Mesendoderm (in vitro differentiated cells): ENCODE results near the gene NCAN.
A peak's percentile ranks its signal among the peaks of the same experiment; 100 is the strongest.

Experiments
- DNase-seq: peaks from one replicate; pipeline ENCODE4 v3.0.0; 2013
- H2AK5ac ChIP-seq: 2 replicates; pipeline ENCODE4 v1.6.1; 2013; ENCODE audit warnings: low read length, inconsistent platforms
- H2BK120ac ChIP-seq: 2 replicates; pipeline ENCODE4 v1.6.1; 2013; ENCODE audit warnings: low read depth, mild to moderate bottlenecking, low read length, moderate library complexity, mixed read lengths
- H2BK15ac ChIP-seq: replicated peaks from 2 replicates; pipeline ENCODE4 v1.6.1; 2013; ENCODE audit warnings: low read depth, mild to moderate bottlenecking, moderate library complexity
- H2BK5ac ChIP-seq: 2 replicates; pipeline ENCODE4 v1.6.1; 2013; ENCODE audit warnings: low read length, inconsistent platforms
- H3K18ac ChIP-seq: 2 replicates; pipeline ENCODE4 v1.6.1; 2013; ENCODE audit warnings: mild to moderate bottlenecking, low read length, mixed read lengths
- H3K23ac ChIP-seq: one replicate; pipeline ENCODE4 v1.6.1; 2013; ENCODE audit warnings: low read length
- H3K27ac ChIP-seq: 2 replicates; pipeline ENCODE4 v1.5.1; 2013; ENCODE audit warnings: low read depth, mild to moderate bottlenecking, inconsistent platforms, low read length, moderate library complexity
- H3K27me3 ChIP-seq: 2 replicates; pipeline ENCODE4 v1.6.1; 2013; ENCODE audit warnings: low read length, control low read depth, mild to moderate bottlenecking, inconsistent platforms; ENCODE audit not compliant: insufficient read depth, poor library complexity
- H3K36me3 ChIP-seq: 2 replicates; pipeline ENCODE4 v1.6.1; 2013; ENCODE audit warnings: low read length, inconsistent platforms; ENCODE audit not compliant: control insufficient read depth, insufficient read depth
- H3K4ac ChIP-seq: one replicate; pipeline ENCODE4 v1.6.1; 2013; ENCODE audit warnings: low read depth, mild to moderate bottlenecking, low read length, moderate library complexity
- H3K4me1 ChIP-seq: 2 replicates; pipeline ENCODE4 v1.6.1; 2013; ENCODE audit warnings: low read depth, low read length, inconsistent platforms; ENCODE audit not compliant: control insufficient read depth
- H3K4me2 ChIP-seq: 2 replicates; pipeline ENCODE4 v1.6.1; 2013; ENCODE audit warnings: low read length
- H3K4me3 ChIP-seq: 2 replicates; pipeline ENCODE4 v1.5.1; 2013; ENCODE audit warnings: mild to moderate bottlenecking, low read length
- H3K56ac ChIP-seq: one replicate; pipeline ENCODE4 v1.6.1; 2013; ENCODE audit warnings: low read length
- H3K79me1 ChIP-seq: 2 replicates; pipeline ENCODE4 v1.6.1; 2013; ENCODE audit warnings: low read length, inconsistent platforms
- H3K79me2 ChIP-seq: 2 replicates; pipeline ENCODE4 v1.6.1; 2013; ENCODE audit warnings: mild to moderate bottlenecking, low read length; ENCODE audit not compliant: control insufficient read depth, insufficient read depth
- H3K9ac ChIP-seq: 2 replicates; pipeline ENCODE4 v1.6.1; 2013; ENCODE audit warnings: low read length, inconsistent platforms
- H4K5ac ChIP-seq: one replicate; pipeline ENCODE4 v1.6.1; 2013; ENCODE audit warnings: low read length
- H4K8ac ChIP-seq: one replicate; pipeline ENCODE4 v1.6.1; 2013; ENCODE audit warnings: low read depth, mild to moderate bottlenecking, control low read depth, low read length, moderate library complexity
- WGBS: extraction: QIAGEN DNeasy Blood & Tissue Kit; methylation state at CpG from one replicate; pipeline ENCODE4 v1.1.7; 2013; ENCODE audit warnings: low lambda C conversion rate, missing lambda C conversion rate; ENCODE audit not compliant: insufficient coverage; ENCODE audit errors: extremely low coverage; 5-methylcytosine and 5-hydroxymethylcytosine counted together

NCAN gene

DNA sequence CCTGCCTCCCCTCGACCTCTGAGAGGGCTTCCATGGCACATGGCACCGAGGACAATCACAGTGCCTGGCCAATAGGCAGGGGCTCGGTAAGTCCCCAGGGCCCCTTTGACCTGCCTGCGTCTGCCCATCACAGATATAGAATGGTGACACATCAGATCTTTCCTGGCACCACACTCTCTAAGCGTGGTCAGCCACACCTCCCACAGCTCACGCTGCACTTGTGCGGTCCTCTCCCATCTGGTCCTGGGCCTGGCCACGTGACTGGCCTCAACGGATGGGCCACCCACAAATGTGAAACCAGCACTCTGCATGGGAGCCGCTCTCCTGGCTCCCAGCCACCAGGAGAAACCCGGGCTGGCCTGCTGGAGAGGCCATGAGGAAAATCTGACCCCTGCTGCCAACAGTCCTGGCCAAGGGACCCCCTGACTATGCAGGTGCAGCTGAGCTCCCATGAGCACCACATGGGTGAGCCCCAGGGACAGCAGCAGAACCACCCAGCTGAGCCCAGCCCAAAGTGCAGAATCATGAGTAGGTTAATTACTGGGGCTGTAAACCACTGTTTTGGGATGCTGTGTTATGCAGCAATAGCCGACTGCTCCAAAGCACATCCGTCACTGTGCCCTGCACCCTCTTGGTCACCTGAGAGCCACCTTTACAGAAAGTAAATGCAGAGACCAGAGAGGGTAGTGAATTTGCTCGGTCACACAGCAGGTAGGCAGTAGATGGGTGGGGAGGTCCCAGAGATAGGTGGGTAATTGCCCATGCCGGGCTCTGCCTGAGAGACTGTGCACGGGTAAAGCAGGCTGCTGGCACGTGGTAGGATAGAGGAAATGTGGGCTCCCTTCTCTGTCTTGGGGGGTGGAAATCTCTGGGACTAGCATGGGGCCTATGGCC lies 32.0 kb upstream of the NCAN start:
- no peak overlapping the region for H3K9ac ChIP-seq
- no peak overlapping the region for H2BK120ac ChIP-seq
- H2BK5ac ChIP-seq, result no peak overlapping the region
- H3K27ac ChIP-seq, result no peak overlapping the region
- DNase-seq, result no peak
- no peak overlapping the region for H2BK15ac ChIP-seq
- no CpG with 5 or more reads among the region's 17 CpGs for WGBS
- no peaks in the 10 kb centered on the region for H3K27me3 ChIP-seq
- no peak overlapping the region for H2AK5ac ChIP-seq
- H3K23ac ChIP-seq, result no peak overlapping the region
- H3K4me2 ChIP-seq, result no peak overlapping the region
- no peaks in the 10 kb centered on the region for H3K79me2 ChIP-seq
- H3K4me1 ChIP-seq, result no peaks in the 10 kb centered on the region
- H3K4ac ChIP-seq, result no peak overlapping the region
- H3K79me1 ChIP-seq, result no peaks in the 10 kb centered on the region
- no peak overlapping the region for H3K56ac ChIP-seq
- H3K36me3 ChIP-seq, result peaks cover 2% of the 10 kb centered on the region
- no peak overlapping the region for H3K18ac ChIP-seq
- H4K5ac ChIP-seq, result no peak overlapping the region
- no peak overlapping the region for H4K8ac ChIP-seq
- H3K4me3 ChIP-seq, result no peak overlapping the region

DNA sequence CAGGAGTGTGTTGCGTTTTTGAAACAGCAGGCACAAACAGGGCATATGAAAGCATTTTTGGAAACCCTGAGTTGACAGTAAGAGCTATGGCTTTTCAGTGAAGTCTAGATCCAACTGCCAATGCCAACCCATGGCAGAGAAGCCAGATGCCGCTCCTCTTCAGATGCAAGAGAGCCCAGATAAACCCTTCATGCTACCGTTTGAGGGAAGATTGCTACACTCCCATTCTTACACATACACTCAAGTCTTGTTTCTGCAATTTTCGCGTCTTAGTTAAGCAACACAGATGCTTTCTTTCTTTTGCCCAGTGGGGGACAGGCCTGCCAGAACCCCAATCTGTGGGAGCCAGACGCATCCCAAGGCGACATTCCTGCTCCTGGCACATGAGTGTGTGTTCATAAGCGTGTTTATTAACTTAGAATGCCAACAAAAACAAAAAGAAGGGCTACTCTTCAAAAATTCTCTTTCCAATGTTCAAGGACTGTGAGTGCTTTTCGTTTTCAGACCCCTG lies 30.2 kb upstream of the NCAN start:
- no peak overlapping the region for H3K23ac ChIP-seq
- no CpG with 5 or more reads among the region's 9 CpGs for WGBS

DNA sequence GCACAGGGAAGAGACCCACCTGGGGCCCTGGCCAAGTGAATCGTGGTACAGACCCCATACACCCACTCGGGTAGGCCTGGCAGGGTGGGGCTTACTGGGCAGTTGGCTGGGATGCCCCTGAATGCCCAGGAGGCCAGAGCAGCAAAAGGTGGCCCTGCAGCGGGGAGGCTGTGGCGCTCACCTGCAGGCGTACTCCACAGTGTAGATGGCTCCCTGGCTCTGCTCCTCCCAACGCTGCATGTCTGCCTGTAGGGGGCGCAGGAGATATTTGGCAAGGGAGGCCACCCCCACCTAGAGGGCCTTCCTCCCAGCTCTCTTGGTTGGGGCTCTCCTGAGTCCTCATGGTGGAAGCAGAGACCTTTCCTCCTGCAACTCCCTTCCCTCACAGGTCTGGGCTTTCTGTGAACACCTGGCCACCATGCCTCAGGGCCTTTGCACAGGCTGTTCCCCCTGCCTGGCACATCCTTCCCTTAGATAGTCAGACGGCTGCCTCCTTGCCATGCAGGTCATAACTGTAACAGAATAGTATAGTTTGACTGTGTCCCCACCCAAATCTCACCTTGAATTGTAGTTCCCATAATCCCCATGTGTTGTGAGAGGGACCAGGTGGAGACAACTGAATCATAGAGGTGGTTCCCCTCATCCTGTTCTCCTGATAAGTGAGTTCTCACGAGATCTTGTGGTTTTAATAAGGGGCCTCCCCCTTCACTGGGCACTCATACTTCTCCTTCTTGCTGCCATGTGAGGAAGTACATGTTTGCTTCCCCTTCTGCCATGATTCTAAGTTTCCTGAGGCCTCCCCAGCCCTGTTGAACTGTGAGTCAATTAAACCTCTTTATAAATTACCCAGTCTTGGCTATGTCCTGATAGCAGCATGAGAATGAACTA lies 25.7 kb upstream of the NCAN start:
- H4K5ac ChIP-seq, result no peak overlapping the region
- no peak overlapping the region for H3K4me3 ChIP-seq
- WGBS, result no CpG with 5 or more reads among the region's 9 CpGs
- no peak overlapping the region for H4K8ac ChIP-seq
- H3K4ac ChIP-seq, result no peak overlapping the region
- no peak overlapping the region for H3K27ac ChIP-seq
- no peak overlapping the region for H3K18ac ChIP-seq
- no peak overlapping the region for H2BK120ac ChIP-seq
- no peak overlapping the region for H2BK15ac ChIP-seq
- no peak overlapping the region for H2AK5ac ChIP-seq
- H3K9ac ChIP-seq, result no peak overlapping the region
- H3K4me1 ChIP-seq, result no peaks in the 10 kb centered on the region
- no peak overlapping the region for H3K4me2 ChIP-seq
- no peak overlapping the region for H3K23ac ChIP-seq
- H3K56ac ChIP-seq, result no peak overlapping the region
- peaks cover 2% of the 10 kb centered on the region for H3K36me3 ChIP-seq
- H3K27me3 ChIP-seq, result no peaks in the 10 kb centered on the region
- no peaks in the 10 kb centered on the region for H3K79me2 ChIP-seq
- peaks cover 9% of the 10 kb centered on the region for H3K79me1 ChIP-seq
- H2BK5ac ChIP-seq, result no peak overlapping the region
- DNase-seq, result peak; percentile 92

More for the DNA sequence above, 30.2 kb upstream of the NCAN start:
- no peak overlapping the region for H2BK120ac ChIP-seq
- H3K18ac ChIP-seq, result no peak overlapping the region
- no peak overlapping the region for H2AK5ac ChIP-seq
- no peak overlapping the region for H4K8ac ChIP-seq
- H3K4ac ChIP-seq, result no peak overlapping the region
- H3K79me2 ChIP-seq, result no peaks in the 10 kb centered on the region
- H3K79me1 ChIP-seq, result no peaks in the 10 kb centered on the region
- peaks cover 2% of the 10 kb centered on the region for H3K36me3 ChIP-seq
- no peaks in the 10 kb centered on the region for H3K4me1 ChIP-seq
- DNase-seq, result no peak
- H3K27me3 ChIP-seq, result no peaks in the 10 kb centered on the region
- no peak overlapping the region for H4K5ac ChIP-seq
- H3K4me2 ChIP-seq, result no peak overlapping the region
- no peak overlapping the region for H2BK15ac ChIP-seq
- no peak overlapping the region for H3K4me3 ChIP-seq
- H3K27ac ChIP-seq, result no peak overlapping the region
- H2BK5ac ChIP-seq, result no peak overlapping the region
- H3K9ac ChIP-seq, result no peak overlapping the region
- no peak overlapping the region for H3K56ac ChIP-seq

DNA sequence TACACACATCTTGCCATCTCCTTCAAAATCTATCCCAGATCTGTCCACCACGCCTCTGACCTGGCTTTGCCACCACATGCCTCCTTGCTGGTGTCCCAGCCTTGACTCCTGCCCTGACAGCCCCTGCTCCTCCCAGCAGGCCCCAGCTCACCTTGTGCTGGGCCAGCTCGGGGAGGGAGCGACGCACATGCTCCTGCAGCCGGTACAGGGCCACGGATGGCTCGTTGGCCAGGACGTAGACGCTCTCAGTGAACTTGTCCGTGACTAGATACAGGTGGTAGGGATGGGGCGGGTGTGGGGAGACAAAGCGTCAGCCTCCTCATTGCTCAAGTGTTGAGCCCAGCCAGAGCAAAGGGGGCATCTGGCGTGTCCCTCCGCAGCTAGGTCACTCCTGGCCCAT lies 25.0 kb upstream of the NCAN start:
- no peak overlapping the region for H3K4me2 ChIP-seq

DNA sequence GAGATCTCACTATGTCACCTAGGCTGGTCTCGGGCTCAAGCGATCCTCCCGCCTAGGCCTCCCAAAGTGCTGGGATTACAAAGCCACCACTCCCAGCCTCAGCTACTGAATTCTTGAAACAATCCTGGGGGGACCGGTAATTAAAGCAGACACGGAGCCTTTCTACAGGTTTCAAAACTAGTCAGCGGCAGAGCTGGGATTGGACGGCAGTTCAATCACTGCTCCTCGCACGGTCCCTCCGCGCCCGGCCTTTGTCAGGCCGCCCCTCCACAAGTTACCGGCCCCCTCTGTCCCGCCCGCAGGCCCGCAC lies 20.0 kb upstream of the NCAN start:
- WGBS, result no CpG with 5 or more reads among the region's 17 CpGs
- peak overlapping the region; percentile 98 for H3K4me3 ChIP-seq
- H3K9ac ChIP-seq, result peak overlapping the region; percentile 99
- peaks cover 4% of the 10 kb centered on the region for H3K79me2 ChIP-seq
- no peak overlapping the region for H3K23ac ChIP-seq
- H3K4me2 ChIP-seq, result peak overlapping the region; percentile 75
- DNase-seq, result no peak
- no peak overlapping the region for H2BK120ac ChIP-seq
- no peaks in the 10 kb centered on the region for H3K4me1 ChIP-seq
- H3K56ac ChIP-seq, result peak overlapping the region; percentile 94
- H3K36me3 ChIP-seq, result no peaks in the 10 kb centered on the region
- peaks cover 9% of the 10 kb centered on the region for H3K79me1 ChIP-seq
- no peak overlapping the region for H3K27ac ChIP-seq
- H4K8ac ChIP-seq, result no peak overlapping the region
- H2BK15ac ChIP-seq, result no peak overlapping the region
- no peak overlapping the region for H3K18ac ChIP-seq
- H2AK5ac ChIP-seq, result no peak overlapping the region
- H3K4ac ChIP-seq, result no peak overlapping the region
- H3K27me3 ChIP-seq, result no peaks in the 10 kb centered on the region
- no peak overlapping the region for H2BK5ac ChIP-seq
- no peak overlapping the region for H4K5ac ChIP-seq

More for the DNA sequence above, 25.0 kb upstream of the NCAN start:
- Histone ChIP-seq H3K23ac (no peak overlapping the region), H2AK5ac (no peak overlapping the region), H3K4me1 (no peaks in the 10 kb centered on the region), H3K4ac (no peak overlapping the region), H2BK120ac (no peak overlapping the region), H4K5ac (no peak overlapping the region), H3K18ac (no peak overlapping the region), H3K27ac (no peak overlapping the region), H3K79me2 (peaks cover 4% of the 10 kb centered on the region), H3K4me3 (no peak overlapping the region), H3K36me3 (peaks cover 2% of the 10 kb centered on the region), H3K56ac (no peak overlapping the region), H3K27me3 (no peaks in the 10 kb centered on the region), H2BK15ac (no peak overlapping the region), H4K8ac (no peak overlapping the region), H3K79me1 (peaks cover 9% of the 10 kb centered on the region), H3K9ac (no peak overlapping the region), H2BK5ac (no peak overlapping the region)
- no peak for DNase-seq
- WGBS, result no CpG with 5 or more reads among the region's 14 CpGs
